ENCODE results near the gene DAPK3. TPM values are rescaled to one million over a fixed set of nuclear protein-coding genes. Genes with fewer than 3 reads are reported as not detected.
"Not testable (repeated sequence)": the region's sequence is repeated elsewhere in the genome, so short reads cannot be mapped to it uniquely, and the experiment has no call there.

Gene DAPK3
- total RNA-seq, 2 donors from 2014 or later = 89.9 to 106 TPM

DNA sequence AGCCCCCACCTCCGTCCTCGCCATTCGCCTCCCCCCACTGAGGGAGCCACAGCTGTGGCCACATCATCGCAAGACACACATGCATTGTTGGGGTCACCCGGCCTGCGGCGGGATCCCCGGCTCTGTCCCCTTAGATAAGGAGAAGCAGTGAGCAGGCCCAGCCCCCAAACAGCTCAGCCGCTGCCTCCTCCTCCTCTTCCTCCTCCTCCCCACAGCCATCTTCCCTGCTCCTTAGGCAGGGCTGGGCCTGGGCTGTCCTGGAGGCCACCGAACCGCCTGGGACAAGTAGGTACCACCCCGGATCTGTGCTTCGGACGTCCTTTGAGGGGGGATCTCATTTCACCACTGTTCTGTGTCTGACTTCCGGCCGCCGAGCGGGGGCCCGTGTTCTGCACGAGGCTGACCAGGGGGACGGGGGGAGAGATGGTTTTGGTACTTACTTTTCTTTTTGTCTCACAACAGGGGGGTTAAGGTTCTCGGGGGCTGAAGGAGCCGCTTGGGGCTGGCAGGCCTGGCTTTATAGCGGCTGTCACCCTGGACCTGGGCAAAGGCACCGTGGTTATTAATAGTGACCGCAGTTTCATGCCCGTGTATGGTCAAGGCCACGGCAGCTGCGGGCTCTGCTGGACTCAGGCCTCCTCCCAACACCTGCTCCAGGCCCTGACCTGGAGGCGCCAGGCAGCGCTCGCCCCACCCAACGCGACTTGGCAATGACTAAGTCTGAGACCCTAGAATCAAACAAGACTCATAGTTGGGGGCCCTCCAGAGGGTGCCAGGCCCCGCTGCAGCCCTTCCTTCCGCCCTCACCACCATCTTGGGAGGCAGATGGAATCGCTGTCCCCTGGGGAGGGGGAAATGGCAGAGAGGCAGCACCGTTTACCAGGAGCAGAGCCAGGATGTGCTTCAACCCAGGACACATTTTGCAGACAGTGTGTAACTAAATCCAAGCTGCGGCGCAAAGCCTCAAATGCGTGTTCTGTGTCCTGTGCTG lies 19.7 kb downstream of the DAPK3 start:
- Histone ChIP-seq H3K27me3 (ENCODE audit: control insufficient read depth, insufficient read depth, low read length, poor library complexity, severe bottlenecking) (no peaks in the 10 kb centered on the region), H3K9ac (ENCODE audit: extremely low read depth, low read length, poor library complexity, severe bottlenecking) (no peak overlapping the region), H3K4me1 (ENCODE audit: control insufficient read depth, insufficient read depth, low read length) (no peaks in the 10 kb centered on the region), H3K36me3 (ENCODE audit: control insufficient read depth, insufficient read depth, low read length) (peaks cover 9% of the 10 kb centered on the region), H3K9me3 (ENCODE audit: control insufficient read depth, low read length) (no peaks in the 10 kb centered on the region), H3K27ac (ENCODE audit: low read depth, low read length) (peak overlapping the region; percentile 44), H3K4me3 (ENCODE audit: low read length) (no peak overlapping the region)
- Mint-ChIP-seq H3K27ac (no peak overlapping the region), H3K27me3 (ENCODE audit: insufficient read depth) (no peaks in the 10 kb centered on the region), H3K36me3 (ENCODE audit: low read depth) (peaks cover 7% of the 10 kb centered on the region), H3K4me1 (no peaks in the 10 kb centered on the region), H3K4me3 (no peak overlapping the region), H3K9me3 (no peaks in the 10 kb centered on the region)
- WGBS, 2 experiments (ENCODE audit: insufficient coverage in 1 of 2, insufficient read length in 1 of 2) = 85 to 88% methylated on average over 28 to 41 of the region's 41 CpGs
- TF ChIP-seq CTCF (conservative IDR thresholded peaks at IDR 0.05) = no peak
- peak; percentile 62 for DNase-seq

DNA sequence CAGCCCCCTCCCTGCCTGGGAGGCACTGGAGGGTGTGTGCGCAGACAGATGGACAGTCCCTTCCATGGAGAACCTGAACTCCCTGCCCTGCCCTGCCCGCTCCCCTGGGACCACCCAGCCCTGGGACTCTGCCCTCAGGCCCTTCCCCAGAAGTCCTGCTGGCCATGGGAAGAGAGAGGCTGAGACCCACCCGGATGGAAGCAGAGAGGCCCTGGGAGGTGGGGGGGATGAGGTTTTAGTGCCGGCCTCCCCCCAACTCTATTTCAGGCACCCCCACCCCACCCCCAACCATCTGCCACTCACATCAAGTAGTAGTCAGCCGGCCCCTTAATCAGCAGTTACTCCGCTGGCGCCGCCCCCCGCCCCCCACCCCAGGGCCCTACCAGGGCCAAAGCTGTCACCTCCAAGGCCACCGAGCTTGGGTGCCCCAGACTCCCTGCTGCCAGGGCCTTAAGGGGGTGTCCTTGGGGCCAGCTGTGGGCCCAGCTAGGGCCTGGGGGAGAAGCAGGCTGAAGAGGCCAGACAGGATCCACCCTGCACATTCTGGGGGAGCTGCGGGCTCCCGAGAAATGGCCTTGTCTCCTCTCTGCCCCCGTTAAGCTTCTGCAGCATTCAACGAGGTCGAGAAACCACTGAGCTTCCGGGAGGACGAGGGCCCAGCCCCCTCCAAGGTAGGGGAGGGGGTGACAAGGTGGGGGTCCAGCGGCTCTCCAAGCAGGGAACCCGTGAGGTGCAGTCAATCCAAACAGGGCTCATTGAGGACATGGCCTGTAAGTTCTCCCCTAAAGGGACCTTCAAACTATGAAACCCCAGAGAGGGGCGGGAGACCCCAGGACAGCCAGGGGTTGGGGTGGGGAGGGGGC lies 20.7 kb downstream of the DAPK3 start:
- TF ChIP-seq CTCF (conservative IDR thresholded peaks at IDR 0.05) = no peak
- Mint-ChIP-seq H3K9me3 (no peaks in the 10 kb centered on the region), H3K27ac (no peak overlapping the region), H3K36me3 (ENCODE audit: low read depth) (peaks cover 4% of the 10 kb centered on the region), H3K27me3 (ENCODE audit: insufficient read depth) (no peaks in the 10 kb centered on the region), H3K4me3 (no peak overlapping the region), H3K4me1 (no peaks in the 10 kb centered on the region)
- Histone ChIP-seq H3K4me3 (ENCODE audit: low read length) (no peak overlapping the region), H3K36me3 (ENCODE audit: control insufficient read depth, insufficient read depth, low read length) (peaks cover under 1% of the 10 kb centered on the region), H3K9me3 (ENCODE audit: control insufficient read depth, low read length) (no peaks in the 10 kb centered on the region), H3K27ac (ENCODE audit: low read depth, low read length) (no peak overlapping the region), H3K9ac (ENCODE audit: extremely low read depth, low read length, poor library complexity, severe bottlenecking) (no peak overlapping the region), H3K27me3 (ENCODE audit: control insufficient read depth, insufficient read depth, low read length, poor library complexity, severe bottlenecking) (no peaks in the 10 kb centered on the region), H3K4me1 (ENCODE audit: control insufficient read depth, insufficient read depth, low read length) (no peaks in the 10 kb centered on the region)
- 74 to 86% methylated on average over 9 to 16 of the region's 20 CpGs for WGBS, 2 experiments (ENCODE audit: insufficient coverage in 1 of 2, insufficient read length in 1 of 2)
- DNase-seq = peak; percentile 48

GRCh38 chr19:3949294-3949693 lies 21.6 kb downstream of the DAPK3 start:
- DNase-seq = peak; percentile 51

DNA sequence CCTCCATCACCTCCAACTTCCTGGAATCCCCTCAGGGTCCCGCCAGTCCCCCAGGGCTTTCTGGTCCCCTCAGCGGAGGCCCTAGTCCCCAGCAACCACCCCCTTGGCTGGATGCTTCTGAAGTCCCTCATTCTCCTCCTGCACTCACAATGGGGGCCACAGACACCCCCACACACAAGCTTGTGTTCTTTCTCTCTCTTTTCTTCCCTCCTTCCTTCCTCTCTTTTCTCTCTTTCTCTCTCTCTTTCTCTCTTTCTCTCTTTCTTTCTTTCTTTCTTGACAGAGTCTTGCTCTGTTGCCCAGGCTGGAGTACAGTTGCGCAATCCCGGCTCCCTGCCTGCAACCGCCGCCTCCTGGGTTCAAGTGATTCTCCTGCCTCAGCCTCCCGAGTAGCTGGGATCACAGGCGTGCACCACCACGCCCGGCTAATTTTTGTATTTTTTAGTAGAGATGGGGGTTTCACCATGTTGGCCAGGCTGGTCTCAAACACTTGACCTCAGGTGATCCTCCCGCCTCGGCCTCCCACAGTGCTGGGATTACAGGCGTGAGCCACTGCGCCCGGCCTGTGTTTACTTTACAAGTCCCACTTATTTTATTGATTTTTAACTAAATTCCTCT lies 23.5 kb downstream of the DAPK3 start:
- H3K4me3 ChIP-seq (ENCODE audit: low read length); H3K27ac ChIP-seq (ENCODE audit: low read depth, low read length); H3K27me3 Mint-ChIP-seq (ENCODE audit: insufficient read depth); H3K4me1 Mint-ChIP-seq; H3K27me3 ChIP-seq (ENCODE audit: control insufficient read depth, insufficient read depth, low read length, poor library complexity, severe bottlenecking); H3K4me3 Mint-ChIP-seq; H3K9me3 Mint-ChIP-seq; DNase-seq; H3K9me3 ChIP-seq (ENCODE audit: control insufficient read depth, low read length); H3K27ac Mint-ChIP-seq; H3K4me1 ChIP-seq (ENCODE audit: control insufficient read depth, insufficient read depth, low read length); H3K9ac ChIP-seq (ENCODE audit: extremely low read depth, low read length, poor library complexity, severe bottlenecking); H3K36me3 ChIP-seq (ENCODE audit: control insufficient read depth, insufficient read depth, low read length): not testable (repeated sequence)
- 94 to 97% methylated on average over 9 to 15 of the region's 15 CpGs for WGBS, 2 experiments (ENCODE audit: insufficient coverage in 1 of 2, insufficient read length in 1 of 2)
- peaks cover 17% of the 10 kb centered on the region for H3K36me3 Mint-ChIP-seq (ENCODE audit: low read depth)

More at GRCh38 chr19:3949294-3949693, 21.6 kb downstream of the DAPK3 start:
- no peaks in the 10 kb centered on the region for H3K9me3 Mint-ChIP-seq
- H3K27me3 Mint-ChIP-seq (ENCODE audit: insufficient read depth) = no peaks in the 10 kb centered on the region
- Histone ChIP-seq H3K27ac (ENCODE audit: low read depth, low read length) (no peak overlapping the region), H3K9ac (ENCODE audit: extremely low read depth, low read length, poor library complexity, severe bottlenecking) (no peak overlapping the region), H3K9me3 (ENCODE audit: control insufficient read depth, low read length) (no peaks in the 10 kb centered on the region), H3K27me3 (ENCODE audit: control insufficient read depth, insufficient read depth, low read length, poor library complexity, severe bottlenecking) (no peaks in the 10 kb centered on the region), H3K4me1 (ENCODE audit: control insufficient read depth, insufficient read depth, low read length) (no peaks in the 10 kb centered on the region), H3K4me3 (ENCODE audit: low read length) (no peak overlapping the region), H3K36me3 (ENCODE audit: control insufficient read depth, insufficient read depth, low read length) (no peaks in the 10 kb centered on the region)
- H3K4me1 Mint-ChIP-seq = no peaks in the 10 kb centered on the region
- no peak overlapping the region for H3K27ac Mint-ChIP-seq
- H3K36me3 Mint-ChIP-seq (ENCODE audit: low read depth) = peaks cover 5% of the 10 kb centered on the region
- WGBS, 2 experiments (ENCODE audit: insufficient coverage in 1 of 2, insufficient read length in 1 of 2) = 87 to 96% methylated on average over 4 to 11 of the region's 11 CpGs
- no peak for TF ChIP-seq CTCF (conservative IDR thresholded peaks at IDR 0.05)
- H3K4me3 Mint-ChIP-seq = no peak overlapping the region
